Stimulated activated effector memory CD8-positive, alpha-beta T cell treated with anti-CD3 and anti-CD28 coated beads, Interleukin-12 subunit alpha, Interleukin-12 subunit beta, amount 100 ng/mL, for 72 hours (primary cell): ENCODE results near the gene FOXC1.

Experiments used
- ATAC-seq: fragments of 150-1000 bp; cut with Tn5 transposase; 2 replicates; pipeline ENCODE4 v1.10.0; 2021
- DNase-seq, 2 donors: peaks; one replicate each; pipeline ENCODE4 v3.0.0; 2021 to 2022; ENCODE audit warnings: low spot score in 2 of 2
- H3K27ac Mint-ChIP-seq: one replicate; pipeline ENCODE4 v1.8.0; 2022; ENCODE audit warnings: mild to moderate bottlenecking, mixed read lengths
- H3K36me3 Mint-ChIP-seq: one replicate; pipeline ENCODE4 v1.8.0; 2022; ENCODE audit warnings: mild to moderate bottlenecking, mixed read lengths
- H3K4me1 Mint-ChIP-seq: one replicate; pipeline ENCODE4 v1.8.0; 2022; ENCODE audit warnings: mixed read lengths
- H3K4me3 Mint-ChIP-seq: one replicate; pipeline ENCODE4 v1.8.0; 2022; ENCODE audit warnings: mild to moderate bottlenecking, mixed read lengths
- H3K9me3 Mint-ChIP-seq: one replicate; pipeline ENCODE4 v1.8.0; 2022; ENCODE audit warnings: mixed read lengths

Gene FOXC1

DNA sequence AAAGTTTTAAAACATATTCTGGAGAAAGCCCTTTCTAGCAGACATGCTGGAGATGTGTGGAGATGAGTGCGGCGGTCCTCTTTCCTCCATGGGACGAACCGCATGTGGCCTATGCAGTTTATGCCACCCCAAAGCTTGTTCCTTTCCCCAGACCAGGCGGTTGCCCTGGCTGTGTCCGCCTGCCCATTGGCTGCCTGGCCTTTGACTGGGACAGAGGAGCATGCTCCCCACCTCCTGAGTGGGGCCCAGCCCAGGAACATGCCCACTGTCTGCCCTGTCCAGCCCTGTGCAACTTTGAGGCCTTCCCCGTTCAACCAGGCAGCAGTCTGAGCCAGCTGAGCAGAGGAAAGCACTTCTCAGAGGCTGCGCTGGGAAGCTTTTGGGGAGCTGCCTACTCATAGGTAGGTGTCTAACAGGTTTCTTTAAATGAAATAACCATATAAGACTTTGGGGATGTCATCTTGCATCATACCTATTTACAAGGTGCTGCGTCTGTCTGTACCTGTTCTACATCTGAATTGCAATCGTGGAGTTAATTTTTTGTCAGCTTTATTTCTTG, 20.6 kb downstream of the FOXC1 start:
- Mint-ChIP-seq H3K4me3 (no peak overlapping the region), H3K36me3 (no peaks in the 10 kb centered on the region), H3K4me1 (peaks cover 5% of the 10 kb centered on the region)

DNA sequence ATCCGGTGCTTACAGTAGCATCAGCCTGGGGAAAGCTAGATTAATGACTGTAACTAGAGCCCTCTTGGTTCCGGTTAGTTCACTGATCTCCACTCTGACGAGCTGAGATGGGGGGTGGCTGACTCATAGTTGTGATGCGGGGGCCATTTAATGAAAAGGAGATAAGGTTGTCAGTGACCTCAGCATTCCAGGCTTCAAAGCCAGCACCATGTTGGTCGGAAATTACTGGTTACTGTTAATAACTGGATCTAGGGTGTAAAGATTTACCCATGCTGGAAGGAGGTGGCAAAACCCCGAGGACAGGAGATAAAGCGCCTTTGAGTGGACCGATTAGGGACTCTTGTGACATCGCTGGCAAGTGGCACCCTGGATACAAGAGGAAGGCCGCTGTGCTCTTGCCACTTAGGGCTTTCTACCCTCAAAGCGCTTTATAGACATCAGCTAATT, 21.1 kb downstream of the FOXC1 start:
- no peaks in the 10 kb centered on the region for H3K9me3 Mint-ChIP-seq
- no peak overlapping the region for H3K27ac Mint-ChIP-seq
- no peaks in the 10 kb centered on the region for H3K4me1 Mint-ChIP-seq
- no peak overlapping the region for H3K4me3 Mint-ChIP-seq
- no peaks in the 10 kb centered on the region for H3K36me3 Mint-ChIP-seq
- no peak for ATAC-seq
- DNase-seq, result no peak

More for the DNA sequence above, 20.6 kb downstream of the FOXC1 start:
- H3K27ac Mint-ChIP-seq, result no peak overlapping the region
- ATAC-seq, result no peak
- no peaks in the 10 kb centered on the region for H3K9me3 Mint-ChIP-seq
- no peak for DNase-seq

DNA sequence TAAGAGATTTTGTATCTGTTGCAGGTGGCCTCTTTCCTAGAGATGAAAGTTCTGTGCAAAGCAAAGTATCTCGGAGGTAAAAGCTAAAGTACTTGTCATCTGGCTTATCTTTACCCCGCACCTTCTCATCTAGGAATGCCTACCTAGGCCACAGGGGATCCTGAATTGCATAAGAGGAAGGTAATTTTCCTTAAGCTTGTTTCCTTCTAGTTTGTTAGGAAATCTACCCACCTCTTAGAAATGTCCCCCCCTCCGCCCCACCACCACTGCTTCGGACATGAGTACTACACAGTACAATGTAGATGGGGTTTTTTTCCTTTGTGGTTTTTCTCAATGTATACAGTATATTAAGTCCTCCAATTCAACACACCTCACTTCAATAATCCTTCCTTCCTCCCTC, 21.5 kb downstream of the FOXC1 start:
- no peaks in the 10 kb centered on the region for H3K4me1 Mint-ChIP-seq
- H3K4me3 Mint-ChIP-seq, result no peak overlapping the region
- ATAC-seq (no peak), DNase-seq (no peak)
- H3K9me3 Mint-ChIP-seq, result no peaks in the 10 kb centered on the region
- H3K27ac Mint-ChIP-seq, result no peak overlapping the region
- H3K36me3 Mint-ChIP-seq, result no peaks in the 10 kb centered on the region

DNA sequence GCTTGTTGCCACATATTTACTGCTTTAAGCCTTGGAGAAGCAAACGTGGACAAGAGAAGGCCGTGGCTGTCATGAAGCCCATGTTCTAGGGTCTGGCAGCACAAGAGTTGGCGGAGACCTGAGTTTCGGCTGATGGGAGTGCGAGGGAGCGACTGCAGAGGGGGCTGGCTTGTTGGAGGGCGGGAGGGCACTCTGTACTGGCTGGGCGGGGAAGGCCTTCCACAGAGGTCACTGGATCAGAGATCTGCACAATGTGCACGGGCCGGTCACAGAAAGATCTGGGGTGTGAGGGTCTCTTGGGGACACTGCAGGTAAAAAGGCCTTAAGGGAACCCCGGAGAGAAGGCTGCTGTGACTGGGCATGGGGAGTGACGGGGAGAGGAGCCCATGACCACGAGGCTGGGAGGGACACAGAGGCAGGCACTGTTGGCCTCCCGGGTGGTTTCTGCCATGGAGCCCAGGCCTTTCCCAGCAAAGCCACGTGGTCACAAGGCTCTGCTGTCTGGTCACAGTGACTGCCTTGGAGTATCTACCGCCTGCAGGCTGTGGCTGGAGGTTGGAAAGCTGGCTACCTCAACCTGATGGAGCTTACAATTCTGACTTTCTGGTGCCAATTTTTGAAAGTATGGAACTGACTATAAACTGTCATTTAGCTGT, 23.8 kb downstream of the FOXC1 start:
- no peak overlapping the region for H3K27ac Mint-ChIP-seq
- no peaks in the 10 kb centered on the region for H3K9me3 Mint-ChIP-seq
- H3K36me3 Mint-ChIP-seq, result no peaks in the 10 kb centered on the region
- ATAC-seq (no peak), DNase-seq (no peak)
- no peaks in the 10 kb centered on the region for H3K4me1 Mint-ChIP-seq
- H3K4me3 Mint-ChIP-seq, result no peak overlapping the region

DNA sequence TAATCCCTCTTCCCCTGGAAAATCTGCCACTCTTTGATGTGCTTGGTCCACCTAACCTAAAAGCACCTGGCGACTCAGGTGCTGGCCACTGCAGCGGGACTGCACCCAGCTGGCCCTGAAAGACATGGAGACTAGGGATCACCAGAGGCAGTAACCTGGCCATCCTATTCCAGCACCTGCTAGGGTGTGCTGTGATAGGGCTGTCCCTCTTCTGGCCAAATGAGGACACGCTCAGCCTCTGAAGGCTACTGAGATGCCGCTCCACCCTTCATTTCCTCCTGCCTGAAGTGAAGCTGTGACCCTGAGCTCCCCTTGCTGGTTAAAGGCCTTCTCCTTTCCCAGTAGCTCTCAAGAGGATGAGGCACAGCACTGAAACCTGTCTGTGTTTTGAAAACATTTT, 24.4 kb downstream of the FOXC1 start:
- no peak for DNase-seq
- Mint-ChIP-seq H3K9me3 (no peaks in the 10 kb centered on the region), H3K36me3 (no peaks in the 10 kb centered on the region), H3K4me1 (no peaks in the 10 kb centered on the region), H3K4me3 (no peak overlapping the region), H3K27ac (no peak overlapping the region)
- no peak for ATAC-seq

DNA sequence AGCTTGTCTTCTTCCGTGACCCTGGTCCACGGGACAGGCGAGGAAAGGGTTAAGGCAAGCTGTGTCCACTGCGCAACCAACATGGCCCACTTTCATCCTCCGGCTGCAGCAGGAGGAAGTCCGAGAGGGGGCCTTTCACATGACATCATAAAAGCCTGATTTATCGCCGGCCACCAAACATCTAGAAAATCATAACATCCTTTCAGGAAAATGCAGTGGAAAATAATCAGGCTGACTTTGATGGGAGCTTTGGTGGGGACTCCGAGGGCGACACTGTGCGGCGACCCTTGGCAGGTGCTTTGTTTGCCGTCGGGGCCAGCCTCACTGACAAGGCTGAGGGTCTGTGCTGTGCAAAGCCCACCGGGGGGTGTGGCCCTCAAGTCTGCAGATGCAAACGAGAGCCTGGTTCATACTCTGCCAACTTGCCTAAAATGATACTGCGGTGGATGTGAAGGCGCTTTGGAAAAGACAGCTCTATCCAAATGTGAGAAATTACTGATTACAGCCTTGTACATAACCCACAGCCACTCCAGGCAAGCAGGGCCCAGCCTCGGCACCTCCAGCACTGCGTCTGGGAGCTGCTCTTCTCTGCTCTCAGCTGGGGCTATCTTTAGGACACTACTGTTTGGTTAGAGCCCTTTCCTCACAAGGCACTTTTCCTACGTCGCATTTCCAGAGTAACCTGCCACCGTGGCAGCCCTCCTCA, 25.7 kb downstream of the FOXC1 start:
- Mint-ChIP-seq H3K9me3 (no peaks in the 10 kb centered on the region), H3K27ac (no peak overlapping the region), H3K4me1 (no peaks in the 10 kb centered on the region), H3K4me3 (no peak overlapping the region), H3K36me3 (no peaks in the 10 kb centered on the region)
- DNase-seq, result no peak
- ATAC-seq, result no peak

DNA sequence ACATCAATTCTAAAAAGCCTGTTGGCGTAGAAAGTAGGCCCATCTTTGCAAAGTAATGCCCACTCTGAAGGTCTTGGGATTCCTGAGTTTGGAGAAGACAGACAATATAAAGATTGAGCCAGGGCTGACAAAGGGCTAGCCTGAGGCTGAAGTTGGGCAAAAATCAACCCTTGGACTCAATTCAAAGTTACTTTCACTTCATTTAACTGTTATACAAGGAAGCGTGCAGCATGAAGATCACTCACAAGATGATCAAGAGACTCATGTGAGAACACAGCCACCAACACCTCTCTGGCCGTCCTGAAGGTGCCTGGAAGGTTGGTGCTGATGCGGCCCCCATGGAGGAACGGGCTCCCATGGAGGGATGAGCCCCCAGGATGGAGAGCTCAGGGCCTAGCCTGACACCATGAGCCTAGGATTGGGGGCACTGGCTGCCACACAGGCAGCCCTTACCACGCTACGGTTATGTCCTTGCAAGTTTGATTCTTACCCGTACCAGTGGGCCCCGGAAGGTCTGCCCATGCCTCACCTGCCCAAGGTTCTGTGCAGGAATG, 26.6 kb downstream of the FOXC1 start:
- no peak for DNase-seq
- no peaks in the 10 kb centered on the region for H3K36me3 Mint-ChIP-seq
- H3K9me3 Mint-ChIP-seq, result no peaks in the 10 kb centered on the region
- ATAC-seq, result no peak
- no peak overlapping the region for H3K27ac Mint-ChIP-seq
- H3K4me1 Mint-ChIP-seq, result no peaks in the 10 kb centered on the region
- H3K4me3 Mint-ChIP-seq, result no peak overlapping the region

DNA sequence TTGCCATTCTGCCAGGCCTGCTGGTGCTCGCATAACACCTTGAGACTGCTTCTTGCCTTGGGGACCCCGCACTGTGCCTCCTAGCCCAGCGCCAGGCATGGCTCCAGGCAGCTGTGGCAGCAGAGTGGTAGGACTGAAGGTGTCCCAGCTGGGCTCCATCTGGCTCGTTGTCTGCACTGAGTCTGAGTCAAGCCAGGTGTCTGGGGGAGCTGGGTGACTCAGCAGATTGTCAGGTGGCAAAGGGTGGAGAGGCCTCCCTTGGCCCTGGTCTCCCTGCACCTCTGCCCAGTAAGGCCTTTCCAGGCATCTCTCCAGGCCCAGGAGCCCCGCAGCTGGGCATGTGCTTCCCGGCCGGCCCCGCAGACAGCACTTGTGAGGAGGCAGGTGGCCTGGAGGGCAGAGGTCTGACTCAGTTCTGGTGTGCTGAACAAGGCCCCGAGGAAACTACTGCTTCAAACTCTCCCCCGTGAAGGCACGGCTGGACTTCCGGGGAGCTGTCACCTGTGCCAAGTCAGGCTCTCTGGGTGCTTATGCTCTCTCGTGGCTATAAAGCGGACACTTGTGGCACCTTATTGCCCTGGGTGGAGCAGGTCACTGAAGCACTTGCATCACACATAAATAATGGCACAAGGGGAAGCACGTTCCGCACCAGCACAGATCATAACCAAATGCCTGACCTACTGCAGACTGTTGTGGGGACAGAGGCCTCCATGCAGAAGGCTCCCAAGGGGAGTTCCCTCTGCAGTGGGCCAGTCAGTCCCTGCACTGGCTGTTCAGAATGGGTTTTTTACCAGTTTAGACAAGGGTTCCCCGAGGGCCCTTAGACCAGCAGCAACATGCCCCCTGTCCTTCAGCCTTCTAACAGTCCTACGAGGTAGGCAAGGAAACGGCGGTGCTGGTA, 27.5 kb downstream of the FOXC1 start:
- no peaks in the 10 kb centered on the region for H3K9me3 Mint-ChIP-seq
- no peaks in the 10 kb centered on the region for H3K4me1 Mint-ChIP-seq
- no peak overlapping the region for H3K27ac Mint-ChIP-seq
- DNase-seq (no peak), ATAC-seq (peak; percentile 23)
- no peak overlapping the region for H3K4me3 Mint-ChIP-seq
- no peaks in the 10 kb centered on the region for H3K36me3 Mint-ChIP-seq

DNA sequence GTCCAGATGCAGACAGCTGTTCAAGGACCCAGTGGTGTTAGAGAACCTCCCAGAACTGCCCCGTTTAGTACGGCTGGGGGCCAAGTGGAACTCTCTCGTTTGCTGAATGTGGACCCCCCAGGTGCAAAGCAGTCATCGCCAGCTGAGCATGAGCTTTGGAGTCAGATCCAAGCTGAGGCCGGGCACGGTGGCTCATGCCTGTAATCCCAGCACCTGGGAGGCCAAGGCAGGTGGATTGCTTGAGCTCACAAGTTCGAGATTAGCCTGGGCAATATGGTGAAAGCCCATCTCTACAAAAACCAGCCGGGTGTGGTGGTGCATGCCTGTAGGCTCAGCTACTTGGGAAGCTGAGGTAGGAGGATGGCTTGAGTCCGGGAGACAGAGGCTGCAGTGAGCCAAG, 29.7 kb downstream of the FOXC1 start:
- no peaks in the 10 kb centered on the region for H3K4me1 Mint-ChIP-seq
- no peaks in the 10 kb centered on the region for H3K9me3 Mint-ChIP-seq
- no peak overlapping the region for H3K4me3 Mint-ChIP-seq

DNA sequence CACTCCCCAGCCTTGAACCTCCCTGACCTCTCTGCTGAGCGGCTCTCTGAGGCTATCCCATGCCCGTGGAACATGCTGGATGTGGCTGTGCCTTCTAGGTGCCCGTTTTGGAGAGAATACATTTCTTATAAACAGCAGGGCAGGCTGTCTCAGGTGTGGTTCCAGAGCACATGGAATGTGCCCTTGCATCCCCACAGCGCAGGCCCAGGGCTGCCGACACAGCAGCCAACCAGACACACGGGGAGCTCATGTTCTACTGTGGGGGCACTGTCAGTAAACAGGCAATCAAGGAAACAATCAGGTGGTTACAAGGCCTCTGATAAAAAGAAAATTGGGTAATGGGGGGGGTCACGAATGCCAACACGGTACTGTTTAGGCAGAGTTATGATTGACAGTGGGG, 30.8 kb downstream of the FOXC1 start:
- DNase-seq, result no peak
- no peaks in the 10 kb centered on the region for H3K36me3 Mint-ChIP-seq
- no peak overlapping the region for H3K4me3 Mint-ChIP-seq
- H3K9me3 Mint-ChIP-seq, result no peaks in the 10 kb centered on the region
- ATAC-seq, result no peak
- no peak overlapping the region for H3K27ac Mint-ChIP-seq
- no peaks in the 10 kb centered on the region for H3K4me1 Mint-ChIP-seq

More for the DNA sequence above, 29.7 kb downstream of the FOXC1 start:
- ATAC-seq (no peak), DNase-seq (no peak)
- no peaks in the 10 kb centered on the region for H3K36me3 Mint-ChIP-seq
- H3K27ac Mint-ChIP-seq, result no peak overlapping the region

DNA sequence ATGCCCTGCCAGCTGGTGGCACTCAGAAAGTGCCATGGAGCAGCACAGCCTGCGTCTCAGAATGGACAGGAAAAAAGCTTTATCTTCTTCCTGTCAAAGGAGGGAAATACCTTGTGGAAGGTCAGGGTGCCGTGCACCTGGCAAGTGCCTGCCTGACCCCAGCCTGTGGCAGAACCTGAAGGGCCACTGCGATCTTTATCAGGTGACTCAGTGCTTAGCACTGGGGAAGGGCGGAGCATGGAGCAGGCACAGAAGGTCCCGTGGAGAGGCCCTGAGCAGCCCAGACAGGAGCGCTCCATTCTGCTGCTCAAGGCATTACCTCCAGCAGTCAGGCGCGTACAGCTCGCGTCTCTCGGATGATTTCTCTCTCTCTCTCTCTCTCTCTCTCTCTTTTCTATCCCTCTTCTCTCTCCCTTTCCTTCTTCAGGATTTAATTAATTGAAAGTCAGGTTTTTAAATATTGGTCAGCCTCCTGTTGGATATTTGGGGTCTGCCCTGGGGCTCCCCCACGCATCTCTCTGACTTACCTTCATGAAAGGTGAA, 31.7 kb downstream of the FOXC1 start:
- Mint-ChIP-seq H3K9me3 (no peaks in the 10 kb centered on the region), H3K36me3 (no peaks in the 10 kb centered on the region), H3K27ac (peak overlapping the region; percentile 15), H3K4me3 (no peak overlapping the region), H3K4me1 (no peaks in the 10 kb centered on the region)
- ATAC-seq, result no peak
- DNase-seq, result no peak

DNA sequence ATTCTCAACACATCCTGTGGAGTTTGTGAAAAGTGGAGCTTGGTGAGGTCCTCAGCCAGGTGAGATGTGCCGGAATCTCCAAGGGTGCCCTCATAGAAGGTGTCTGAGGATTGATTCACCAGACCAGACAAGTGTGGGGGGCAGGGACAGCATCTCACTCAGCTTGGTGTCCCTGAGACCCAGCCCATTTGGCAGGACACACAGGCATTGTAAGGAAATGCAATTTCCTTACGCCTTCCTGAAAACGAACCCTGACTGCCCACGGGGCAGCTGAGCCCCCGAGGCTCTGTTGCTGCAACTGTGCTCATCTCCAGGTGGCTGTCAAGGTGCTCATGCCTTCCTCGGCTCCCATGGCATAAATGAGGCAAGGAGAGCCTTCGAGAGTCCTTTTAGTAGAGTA, 33.4 kb downstream of the FOXC1 start:
- ATAC-seq, result no peak

DNA sequence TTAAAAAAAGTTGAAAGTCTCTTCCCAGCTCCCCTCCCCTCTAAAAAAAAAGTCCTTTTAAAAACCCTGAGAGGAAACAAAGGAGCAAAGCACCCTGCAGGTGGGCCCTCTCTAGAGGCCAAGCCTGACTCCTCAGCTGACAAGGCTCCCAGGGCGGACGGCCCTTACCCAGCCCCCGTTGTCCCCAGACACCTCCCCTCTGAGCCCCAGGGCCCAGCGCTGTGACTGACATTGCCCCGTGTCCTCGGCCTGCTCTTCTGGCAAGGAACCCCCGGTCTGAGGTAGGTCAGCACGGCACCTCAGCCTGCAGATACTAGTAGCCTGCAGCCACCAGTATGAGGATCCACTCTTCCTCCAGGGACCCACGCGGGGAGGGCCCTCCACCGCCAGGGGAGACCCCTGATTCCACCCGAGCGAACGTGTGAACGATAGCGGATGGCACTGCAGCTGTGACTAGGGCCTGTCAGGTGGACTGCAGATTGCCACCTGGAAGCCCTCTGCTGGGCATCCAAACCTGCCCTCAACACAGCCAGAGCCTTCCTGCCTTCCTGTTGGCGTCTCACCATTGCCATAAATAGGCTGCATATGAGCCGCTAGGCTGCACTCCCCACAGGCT, 34.2 kb downstream of the FOXC1 start:
- Mint-ChIP-seq H3K27ac (no peak overlapping the region), H3K4me1 (no peaks in the 10 kb centered on the region), H3K4me3 (no peak overlapping the region)

More for the DNA sequence above, 33.4 kb downstream of the FOXC1 start:
- Mint-ChIP-seq H3K4me1 (no peaks in the 10 kb centered on the region), H3K9me3 (no peaks in the 10 kb centered on the region), H3K27ac (no peak overlapping the region), H3K36me3 (no peaks in the 10 kb centered on the region), H3K4me3 (no peak overlapping the region)
- DNase-seq, result no peak

DNA sequence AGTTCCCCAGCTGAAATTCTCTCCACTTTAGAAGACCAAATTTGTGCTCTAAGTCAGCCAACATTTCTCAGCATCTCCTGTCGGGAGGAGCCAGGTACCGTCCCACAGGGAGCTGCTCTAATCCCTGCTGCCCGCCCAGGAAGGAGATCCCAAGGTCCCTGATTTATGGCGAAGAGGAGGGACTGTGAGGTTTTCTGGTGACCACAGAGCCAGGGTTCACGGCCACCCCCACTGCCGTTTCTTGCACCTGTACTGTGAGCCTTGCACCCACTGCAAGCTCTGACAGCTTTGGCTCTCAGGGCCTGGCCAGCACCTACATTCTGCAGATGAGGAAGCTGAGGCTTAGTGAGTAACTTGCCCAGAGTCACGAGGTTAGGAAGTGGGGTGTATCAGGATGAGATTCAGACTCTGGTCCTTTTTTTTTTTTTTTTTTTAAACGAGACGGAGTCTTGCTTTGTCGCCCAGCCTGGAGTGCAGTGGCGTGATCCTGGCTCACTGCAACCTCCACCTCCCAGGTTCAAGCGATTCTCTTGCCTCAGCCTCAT, 34.9 kb downstream of the FOXC1 start:
- ATAC-seq (no peak), DNase-seq (no peak)
- Mint-ChIP-seq H3K36me3 (no peaks in the 10 kb centered on the region), H3K4me1 (no peaks in the 10 kb centered on the region), H3K4me3 (no peak overlapping the region), H3K9me3 (no peaks in the 10 kb centered on the region), H3K27ac (no peak overlapping the region)

More for the DNA sequence above, 34.2 kb downstream of the FOXC1 start:
- DNase-seq (no peak), ATAC-seq (peak; percentile 17)
- Mint-ChIP-seq H3K9me3 (no peaks in the 10 kb centered on the region), H3K36me3 (no peaks in the 10 kb centered on the region)
